ENCODE measurements around the gene CLASP1.
"Not testable (repeated sequence)": the region's sequence is repeated elsewhere in the genome, so short reads cannot be mapped to it uniquely, and the experiment has no call there.

CLASP1 gene

DNA sequence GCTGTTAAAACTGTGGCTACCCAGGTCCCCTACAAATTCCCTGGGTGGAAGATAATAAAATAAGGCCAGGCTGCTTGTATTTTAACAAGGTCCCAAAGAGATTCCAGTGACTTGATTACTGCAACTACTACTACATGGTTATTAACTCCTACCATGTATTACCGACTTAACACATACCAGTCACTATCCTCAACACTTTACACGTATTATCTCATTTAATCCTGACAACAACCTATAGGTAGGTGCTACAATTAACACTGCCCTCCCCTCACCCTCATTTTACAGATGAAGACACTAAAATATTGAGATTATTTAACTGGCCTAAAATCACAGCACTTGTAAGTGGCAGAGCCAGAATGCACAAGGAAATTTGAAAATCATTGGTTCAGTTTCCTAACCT lies 5.4 kb downstream of the CLASP1 start:
- Histone ChIP-seq H3K27me3 (ENCODE audit: control insufficient read depth, insufficient read depth, low read length) (no peaks in the 10 kb centered on the region), H3K27ac (ENCODE audit: low read length) (no peak overlapping the region), H3K4me3 (ENCODE audit: low read length) (no peak overlapping the region), H3K36me3 (ENCODE audit: control insufficient read depth, insufficient read depth, low read length) (no peaks in the 10 kb centered on the region), H3K9me3 (ENCODE audit: control insufficient read depth, insufficient read depth, low read length) (no peaks in the 10 kb centered on the region), H3K4me1 (ENCODE audit: control insufficient read depth, insufficient read depth, low read length) (no peaks in the 10 kb centered on the region)
- no peak for DNase-seq (ENCODE audit: low read depth, low spot score)
- WGBS (ENCODE audit: insufficient coverage, insufficient read length): 100% methylated on average over 2 of the region's 2 CpGs

DNA sequence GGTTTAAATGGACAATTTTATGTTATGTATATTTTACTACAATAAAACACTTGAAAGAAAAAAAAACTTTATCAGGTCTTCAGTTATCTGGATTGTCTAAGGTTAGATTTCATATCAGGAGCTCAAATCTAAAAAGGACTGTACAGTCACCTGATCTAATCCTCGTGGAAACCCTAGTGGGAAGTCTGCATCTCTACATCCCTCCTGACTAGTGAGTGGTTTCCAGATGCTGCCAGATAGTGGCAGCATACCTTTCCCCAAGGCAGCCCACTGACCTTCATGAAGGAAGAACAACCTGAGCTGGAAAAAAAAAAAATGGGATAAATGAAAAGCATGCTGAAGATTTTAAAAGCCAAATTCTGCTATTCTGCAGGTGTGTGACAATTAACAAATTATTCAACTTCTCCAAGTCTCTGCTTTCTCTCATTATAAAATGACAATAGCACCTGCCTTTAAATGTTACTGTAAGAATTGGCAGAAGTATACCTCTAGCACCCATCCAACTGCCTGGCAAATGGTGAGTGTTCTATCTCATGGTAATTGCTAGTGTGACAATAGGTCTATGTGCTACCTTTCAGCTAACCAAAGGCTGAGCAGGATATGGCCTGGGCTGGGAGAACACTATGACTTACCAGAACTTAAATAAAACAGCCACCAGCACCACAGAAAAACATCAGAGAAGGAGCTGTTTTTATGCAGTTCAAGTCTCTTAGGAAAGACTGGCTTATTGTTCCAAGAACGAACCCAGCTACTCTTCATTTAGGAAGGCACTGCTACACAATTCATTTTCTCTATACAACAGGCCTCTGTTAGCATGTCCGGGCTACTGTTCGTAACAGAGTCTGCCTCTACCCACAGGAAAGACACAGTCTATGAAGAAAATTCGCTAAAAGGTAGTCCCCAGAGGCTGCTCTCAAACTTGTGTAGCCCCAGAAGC lies 8.6 kb downstream of the CLASP1 start:
- H3K4me1 ChIP-seq (ENCODE audit: control insufficient read depth, insufficient read depth, low read length): no peaks in the 10 kb centered on the region
- WGBS (ENCODE audit: insufficient coverage, insufficient read length): no CpG with 5 or more reads among the region's 5 CpGs
- H3K27ac ChIP-seq (ENCODE audit: low read length): no peak overlapping the region

DNA sequence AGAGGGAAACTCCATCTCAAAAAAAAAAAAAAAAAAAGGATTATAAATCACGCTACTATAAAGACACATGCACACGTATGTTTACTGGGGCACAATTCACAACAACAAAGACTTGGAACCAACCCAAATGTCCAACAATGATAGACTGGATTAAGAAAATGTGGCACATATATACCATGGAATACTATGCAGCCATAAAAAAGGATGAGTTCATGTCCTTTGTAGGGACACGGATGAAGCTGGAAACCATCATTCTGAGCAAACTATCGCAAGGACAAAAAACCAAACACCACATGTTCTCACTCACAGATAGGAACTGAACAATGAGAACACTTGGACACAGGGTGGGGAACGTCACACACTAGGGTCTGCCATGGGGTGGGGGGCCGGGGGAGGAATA lies 9.4 kb downstream of the CLASP1 start:
- not testable (repeated sequence) for H3K27me3 ChIP-seq (ENCODE audit: control insufficient read depth, insufficient read depth, low read length); H3K27ac ChIP-seq (ENCODE audit: low read length); H3K4me1 ChIP-seq (ENCODE audit: control insufficient read depth, insufficient read depth, low read length); DNase-seq (ENCODE audit: low read depth, low spot score); H3K4me3 ChIP-seq (ENCODE audit: low read length); H3K9me3 ChIP-seq (ENCODE audit: control insufficient read depth, insufficient read depth, low read length); H3K36me3 ChIP-seq (ENCODE audit: control insufficient read depth, insufficient read depth, low read length)
- WGBS (ENCODE audit: insufficient coverage, insufficient read length): no CpG with 5 or more reads among the region's 6 CpGs

More for the DNA sequence above, 8.6 kb downstream of the CLASP1 start:
- no peak overlapping the region for H3K4me3 ChIP-seq (ENCODE audit: low read length)
- no peak for DNase-seq (ENCODE audit: low read depth, low spot score)
- H3K36me3 ChIP-seq (ENCODE audit: control insufficient read depth, insufficient read depth, low read length): no peaks in the 10 kb centered on the region
- H3K27me3 ChIP-seq (ENCODE audit: control insufficient read depth, insufficient read depth, low read length): no peaks in the 10 kb centered on the region
- H3K9me3 ChIP-seq (ENCODE audit: control insufficient read depth, insufficient read depth, low read length): no peaks in the 10 kb centered on the region

DNA sequence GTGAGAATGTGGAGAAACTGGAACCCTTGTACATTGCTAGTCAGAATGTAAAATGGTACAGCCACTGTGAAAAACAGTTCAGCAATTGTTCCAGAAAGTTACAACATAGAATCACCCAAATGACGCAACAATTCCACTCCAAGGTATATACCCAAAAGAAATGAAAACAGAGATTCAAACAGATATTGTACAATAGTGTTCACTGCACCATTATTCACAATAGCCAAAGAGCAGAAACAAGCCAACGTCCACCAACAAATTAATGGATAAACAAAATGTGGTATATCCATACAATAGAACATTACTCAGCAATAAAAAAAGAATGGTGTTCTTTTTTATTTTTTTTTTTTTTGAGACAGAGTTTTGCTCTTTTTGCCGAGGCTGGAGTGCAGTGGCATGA lies 10.9 kb downstream of the CLASP1 start:
- Histone ChIP-seq H3K27me3 (ENCODE audit: control insufficient read depth, insufficient read depth, low read length) (no peaks in the 10 kb centered on the region), H3K36me3 (ENCODE audit: control insufficient read depth, insufficient read depth, low read length) (no peaks in the 10 kb centered on the region), H3K4me1 (ENCODE audit: control insufficient read depth, insufficient read depth, low read length) (no peaks in the 10 kb centered on the region), H3K4me3 (ENCODE audit: low read length) (no peak overlapping the region), H3K27ac (ENCODE audit: low read length) (no peak overlapping the region), H3K9me3 (ENCODE audit: control insufficient read depth, insufficient read depth, low read length) (no peaks in the 10 kb centered on the region)
- WGBS (ENCODE audit: insufficient coverage, insufficient read length): no CpG with 5 or more reads among the region's 3 CpGs
- no peak for DNase-seq (ENCODE audit: low read depth, low spot score)

DNA sequence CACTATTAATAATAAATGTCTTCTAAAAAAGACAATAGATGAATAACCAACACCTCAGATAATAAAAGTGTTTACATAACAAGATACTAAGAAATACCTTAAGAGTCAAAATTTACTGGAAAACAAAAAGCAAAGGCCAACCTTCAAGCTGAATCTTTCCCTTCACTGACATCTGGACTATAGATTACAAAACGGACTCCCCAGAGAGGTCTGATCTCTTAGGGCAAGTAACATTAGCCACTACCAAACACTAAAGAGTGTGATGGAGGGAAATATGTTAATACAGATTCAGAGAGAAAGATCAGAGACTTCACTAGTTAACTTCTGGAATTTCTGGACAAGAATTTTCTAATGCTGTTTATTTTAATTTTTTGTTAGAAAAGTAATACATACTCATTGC lies 13.9 kb downstream of the CLASP1 start:
- H3K27ac ChIP-seq (ENCODE audit: low read length): no peak overlapping the region

DNA sequence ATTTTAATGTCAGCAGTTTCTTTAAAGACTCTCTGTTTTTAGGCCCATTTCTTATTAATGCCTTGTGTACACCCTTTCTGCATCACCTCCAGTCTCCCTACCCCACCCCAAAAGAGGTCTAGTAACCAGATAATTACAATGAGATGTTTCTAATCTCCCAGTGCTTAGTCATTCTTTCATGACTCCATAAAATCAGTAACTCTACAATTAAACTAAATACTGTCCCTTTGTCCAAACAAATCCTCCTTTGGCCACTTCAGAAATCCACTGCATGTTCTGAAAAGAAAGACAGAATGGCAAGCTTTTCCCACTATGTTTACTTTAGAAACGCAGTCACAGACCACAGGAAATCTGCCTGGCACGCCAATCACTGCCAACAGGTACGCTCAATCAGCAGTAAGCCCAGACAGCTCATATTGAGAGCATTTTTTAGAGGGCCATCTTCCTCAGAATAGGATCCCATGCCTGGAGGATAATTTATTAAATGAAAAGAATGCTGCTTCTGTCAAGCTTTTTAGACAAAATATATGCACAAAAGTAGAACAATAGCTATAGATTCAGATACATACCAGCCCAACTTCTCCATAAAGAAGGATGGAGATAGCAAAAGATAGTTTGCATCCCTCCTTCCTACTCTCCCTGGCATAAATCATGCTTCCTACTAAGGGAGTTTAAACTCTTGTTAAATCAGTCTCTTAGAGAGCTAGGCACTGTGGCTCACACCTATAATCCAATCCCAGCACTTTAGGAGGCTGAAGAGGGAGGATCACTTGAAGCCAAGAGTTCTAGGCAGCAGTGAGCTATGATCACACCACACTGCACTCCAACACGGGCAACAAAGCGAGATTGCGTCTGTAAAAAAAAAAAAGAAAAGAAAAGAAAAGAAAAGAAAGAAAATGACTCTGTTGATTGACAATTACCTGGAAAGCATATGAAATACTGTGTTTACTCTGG lies 14.6 kb downstream of the CLASP1 start:
- no CpG with 5 or more reads among the region's 6 CpGs for WGBS (ENCODE audit: insufficient coverage, insufficient read length)
- H3K4me1 ChIP-seq (ENCODE audit: control insufficient read depth, insufficient read depth, low read length): no peaks in the 10 kb centered on the region
- DNase-seq (ENCODE audit: low read depth, low spot score): no peak
- no peak overlapping the region for H3K27ac ChIP-seq (ENCODE audit: low read length)
- no peaks in the 10 kb centered on the region for H3K36me3 ChIP-seq (ENCODE audit: control insufficient read depth, insufficient read depth, low read length)
- H3K4me3 ChIP-seq (ENCODE audit: low read length): no peak overlapping the region
- H3K27me3 ChIP-seq (ENCODE audit: control insufficient read depth, insufficient read depth, low read length): no peaks in the 10 kb centered on the region
- no peaks in the 10 kb centered on the region for H3K9me3 ChIP-seq (ENCODE audit: control insufficient read depth, insufficient read depth, low read length)

More for the DNA sequence above, 13.9 kb downstream of the CLASP1 start:
- H3K27me3 ChIP-seq (ENCODE audit: control insufficient read depth, insufficient read depth, low read length): no peaks in the 10 kb centered on the region
- DNase-seq (ENCODE audit: low read depth, low spot score): no peak
- H3K9me3 ChIP-seq (ENCODE audit: control insufficient read depth, insufficient read depth, low read length): no peaks in the 10 kb centered on the region
- H3K36me3 ChIP-seq (ENCODE audit: control insufficient read depth, insufficient read depth, low read length): no peaks in the 10 kb centered on the region
- no peaks in the 10 kb centered on the region for H3K4me1 ChIP-seq (ENCODE audit: control insufficient read depth, insufficient read depth, low read length)
- no peak overlapping the region for H3K4me3 ChIP-seq (ENCODE audit: low read length)
- WGBS (ENCODE audit: insufficient coverage, insufficient read length): no CpG with 5 or more reads among the region's 1 CpG

DNA sequence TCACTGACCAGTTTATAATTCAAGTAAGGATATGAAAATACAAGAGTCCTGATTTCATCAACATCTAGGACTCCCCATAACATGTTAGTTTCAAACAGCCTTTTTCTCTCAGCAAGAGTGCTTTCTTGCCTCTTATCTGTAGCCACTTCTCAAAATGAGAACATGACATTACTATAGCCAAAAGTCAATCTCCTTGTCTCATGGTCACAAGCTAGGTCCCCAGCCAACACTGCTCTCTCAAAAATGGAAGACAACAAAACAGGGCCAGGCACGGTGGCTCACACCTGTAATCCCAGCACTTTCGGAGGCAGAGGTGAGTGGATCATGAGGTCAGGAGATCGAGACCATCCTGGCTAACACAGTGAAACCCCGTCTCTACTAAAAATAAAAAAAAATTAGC lies 15.8 kb downstream of the CLASP1 start:
- H3K4me1 ChIP-seq (ENCODE audit: control insufficient read depth, insufficient read depth, low read length): no peaks in the 10 kb centered on the region
- H3K4me3 ChIP-seq (ENCODE audit: low read length): no peak overlapping the region
- WGBS (ENCODE audit: insufficient coverage, insufficient read length): no CpG with 5 or more reads among the region's 4 CpGs
- H3K27me3 ChIP-seq (ENCODE audit: control insufficient read depth, insufficient read depth, low read length): no peaks in the 10 kb centered on the region
- H3K27ac ChIP-seq (ENCODE audit: low read length): no peak overlapping the region
- H3K9me3 ChIP-seq (ENCODE audit: control insufficient read depth, insufficient read depth, low read length): no peaks in the 10 kb centered on the region
- no peak for DNase-seq (ENCODE audit: low read depth, low spot score)
- no peaks in the 10 kb centered on the region for H3K36me3 ChIP-seq (ENCODE audit: control insufficient read depth, insufficient read depth, low read length)

DNA sequence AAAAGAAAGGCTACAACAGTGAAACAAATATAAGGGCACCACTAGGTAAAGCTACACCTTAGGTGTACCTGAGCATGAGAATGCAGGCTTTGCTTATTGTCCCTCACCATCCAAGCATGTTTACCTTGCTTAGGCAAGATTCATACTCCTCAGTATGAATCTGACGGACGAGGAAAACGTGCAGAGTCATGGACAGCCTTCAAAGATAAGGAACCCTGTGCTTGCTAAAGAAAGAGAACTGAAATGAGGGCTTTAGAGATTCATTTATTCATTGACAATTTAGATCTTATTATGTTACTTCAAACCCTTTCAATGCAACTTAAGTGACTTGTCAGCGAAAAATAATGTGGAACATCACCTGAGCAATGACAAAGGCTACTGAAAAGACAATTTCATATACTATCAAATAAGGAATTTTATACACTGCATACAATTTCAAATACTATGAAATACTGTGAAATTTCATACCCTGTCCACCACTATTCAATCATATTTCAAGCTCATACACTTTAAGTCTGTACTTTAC lies 21.7 kb downstream of the CLASP1 start:
- no CpG with 5 or more reads among the region's 4 CpGs for WGBS (ENCODE audit: insufficient coverage, insufficient read length)
- H3K4me3 ChIP-seq (ENCODE audit: low read length): no peak overlapping the region
- H3K27me3 ChIP-seq (ENCODE audit: control insufficient read depth, insufficient read depth, low read length): no peaks in the 10 kb centered on the region
- no peaks in the 10 kb centered on the region for H3K9me3 ChIP-seq (ENCODE audit: control insufficient read depth, insufficient read depth, low read length)
- H3K36me3 ChIP-seq (ENCODE audit: control insufficient read depth, insufficient read depth, low read length): no peaks in the 10 kb centered on the region
- H3K27ac ChIP-seq (ENCODE audit: low read length): no peak overlapping the region
- no peaks in the 10 kb centered on the region for H3K4me1 ChIP-seq (ENCODE audit: control insufficient read depth, insufficient read depth, low read length)
- no peak for DNase-seq (ENCODE audit: low read depth, low spot score)

DNA sequence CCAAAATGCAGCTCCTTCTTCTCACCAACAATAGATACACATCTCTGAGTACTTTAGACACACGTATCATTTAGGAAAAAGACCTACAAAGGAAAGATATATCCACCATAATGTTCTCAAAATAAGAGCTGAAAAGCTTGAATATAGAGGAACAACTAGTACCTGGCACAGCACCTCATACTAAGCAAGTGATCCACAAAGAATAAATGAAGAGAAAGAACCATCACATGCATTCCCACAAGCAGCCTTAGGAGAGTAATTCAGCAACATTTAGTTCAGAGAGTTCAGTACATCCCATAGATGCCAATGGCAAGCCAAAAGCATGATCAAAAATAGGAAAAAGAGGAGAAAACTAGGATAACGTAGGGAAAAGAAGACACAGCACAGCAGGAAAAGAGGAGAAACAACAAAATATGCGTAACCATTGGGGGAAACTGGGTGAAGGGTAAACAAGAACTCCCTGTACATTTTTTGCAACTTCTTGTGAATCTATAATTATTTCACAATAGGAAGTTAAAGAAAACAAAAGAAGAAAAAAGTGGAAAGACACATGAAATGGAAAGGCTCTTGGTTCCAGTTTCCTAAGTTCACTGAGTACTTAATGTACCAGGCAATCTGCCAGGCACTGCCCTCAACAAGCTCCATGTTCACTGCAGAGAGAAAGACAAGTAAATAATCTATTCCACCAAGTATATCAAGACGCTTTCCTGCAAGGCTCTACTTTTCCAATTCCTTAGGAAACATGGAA lies 22.3 kb downstream of the CLASP1 start:
- Histone ChIP-seq H3K36me3 (ENCODE audit: control insufficient read depth, insufficient read depth, low read length) (no peaks in the 10 kb centered on the region), H3K27me3 (ENCODE audit: control insufficient read depth, insufficient read depth, low read length) (no peaks in the 10 kb centered on the region), H3K9me3 (ENCODE audit: control insufficient read depth, insufficient read depth, low read length) (no peaks in the 10 kb centered on the region), H3K27ac (ENCODE audit: low read length) (no peak overlapping the region), H3K4me3 (ENCODE audit: low read length) (no peak overlapping the region), H3K4me1 (ENCODE audit: control insufficient read depth, insufficient read depth, low read length) (no peaks in the 10 kb centered on the region)
- no peak for DNase-seq (ENCODE audit: low read depth, low spot score)
- no CpG with 5 or more reads among the region's 4 CpGs for WGBS (ENCODE audit: insufficient coverage, insufficient read length)

DNA sequence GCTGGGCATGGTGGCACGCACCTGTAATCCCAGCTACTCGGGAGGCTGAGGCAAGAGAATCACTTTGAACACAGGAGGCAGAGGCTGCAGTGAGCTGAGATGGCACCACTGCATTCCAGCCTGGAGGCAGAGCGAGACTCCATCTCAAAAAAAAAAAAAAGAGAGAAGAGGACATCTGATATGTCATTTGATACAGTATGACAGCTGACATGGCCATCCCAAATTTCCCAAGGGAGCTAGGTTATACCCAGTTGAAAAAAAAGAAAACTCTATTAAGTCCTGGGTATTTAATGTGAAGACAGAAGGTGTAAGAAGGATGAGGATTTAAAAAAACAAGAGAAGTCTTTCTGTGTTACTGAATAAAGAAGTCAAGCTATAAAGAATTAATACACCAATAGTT lies 23.3 kb downstream of the CLASP1 start:
- no peaks in the 10 kb centered on the region for H3K4me1 ChIP-seq (ENCODE audit: control insufficient read depth, insufficient read depth, low read length)
- H3K9me3 ChIP-seq (ENCODE audit: control insufficient read depth, insufficient read depth, low read length): no peaks in the 10 kb centered on the region
- H3K27me3 ChIP-seq (ENCODE audit: control insufficient read depth, insufficient read depth, low read length): no peaks in the 10 kb centered on the region
- H3K36me3 ChIP-seq (ENCODE audit: control insufficient read depth, insufficient read depth, low read length): no peaks in the 10 kb centered on the region
- no peak for DNase-seq (ENCODE audit: low read depth, low spot score)
- WGBS (ENCODE audit: insufficient coverage, insufficient read length): no CpG with 5 or more reads among the region's 3 CpGs
- H3K27ac ChIP-seq (ENCODE audit: low read length): no peak overlapping the region
- no peak overlapping the region for H3K4me3 ChIP-seq (ENCODE audit: low read length)
